T-cell (primary cell): Measurements from ENCODE around the gene MELK. TPM values are rescaled to one million over a fixed set of nuclear protein-coding genes. Genes with fewer than 3 reads are reported as not detected.
"Not testable (repeated sequence)": the region's sequence is repeated elsewhere in the genome, so short reads cannot be mapped to it uniquely, and the experiment has no call there.

ENCODE experiments used
- ATAC-seq, 4 experiments: fragments of 200-7000 bp in 3 of 4; fragments of 150-1000 bp in 1 of 4; cut with Tn5 transposase; replicated peaks in 1 of 4; 1 replicate in 3 of 4; 2 replicates in 1 of 4; pipeline ENCODE4 v1.10.0; 2021; ENCODE audit warnings: moderate library complexity in 3 of 4, mild to moderate bottlenecking in 2 of 4, moderate number of reproducible peaks in 1 of 4
- CTCF ChIA-PET, 2 donors: fragments of 300-600 bp; sonication (Branson Sonifier 250); formaldehyde crosslinking; loops; one replicate each; lab custom pipeline; 2022; ENCODE audit warnings: antibody characterized with exemption in 2 of 2; lab: Charles Lee
- POLR2A ChIA-PET, 2 donors: fragments of 300-600 bp; sonication (Branson Sonifier 250); formaldehyde crosslinking; loops; one replicate each; lab custom pipeline; 2022; ENCODE audit warnings: antibody characterized with exemption in 2 of 2; lab: Charles Lee
- DNase-seq, 35 experiments: peaks; one replicate each; pipeline versions ENCODE4 v3.0.0 to v3.0.0-alpha.2; 2013 to 2023
- H3K27ac ChIP-seq: one replicate; pipeline ENCODE4 v1.5.1; 2013; ENCODE audit warnings: low read length
- H3K27me3 ChIP-seq, 2 experiments: replicated peaks in 1 of 2; 1 replicate in 1 of 2; 2 replicates in 1 of 2; pipeline versions ENCODE4 v1.6.1 to v1.7.0; 2013; ENCODE audit warnings: low read length in 1 of 2, mixed read lengths in 1 of 2; ENCODE audit not compliant: control insufficient read depth in 2 of 2, insufficient read depth in 2 of 2; ENCODE audit errors: extremely low read depth in 1 of 2
- H3K36me3 ChIP-seq, 2 donors: 1 replicate in 1 of 2; 2 replicates in 1 of 2; pipeline versions ENCODE4 v1.6.1 to v1.7.0; 2013; ENCODE audit warnings: low read length in 1 of 2; ENCODE audit not compliant: control insufficient read depth in 2 of 2, insufficient read depth in 1 of 2; ENCODE audit errors: extremely low read depth in 1 of 2
- H3K4me1 ChIP-seq, 2 experiments: 1 replicate in 1 of 2; 2 replicates in 1 of 2; pipeline versions ENCODE4 v1.6.1 to v1.7.0; 2013; ENCODE audit warnings: low read length in 2 of 2, mixed read lengths in 1 of 2; ENCODE audit not compliant: insufficient read depth in 2 of 2, control insufficient read depth in 1 of 2; ENCODE audit errors: extremely low read depth in 1 of 2
- H3K4me3 ChIP-seq, 2 donors: 1 replicate in 1 of 2; 2 replicates in 1 of 2; pipeline versions ENCODE4 v1.5.1 to v1.7.0; 2013; ENCODE audit warnings: mild to moderate bottlenecking in 2 of 2, low read length in 1 of 2, moderate library complexity in 1 of 2; ENCODE audit not compliant: control insufficient read depth in 1 of 2; ENCODE audit errors: extremely low read depth in 1 of 2
- H3K9me3 ChIP-seq: 2 replicates; pipeline ENCODE4 v1.7.0; 2013
- H3K27ac Mint-ChIP-seq, 2 donors: one replicate each; pipeline ENCODE4 v1.8.0; 2020 to 2021; ENCODE audit warnings: mild to moderate bottlenecking in 2 of 2, mixed read lengths in 2 of 2
- H3K27me3 Mint-ChIP-seq, 2 donors: one replicate each; pipeline ENCODE4 v1.8.0; 2021 to 2022; ENCODE audit warnings: mixed read lengths in 2 of 2
- H3K36me3 Mint-ChIP-seq: one replicate; pipeline ENCODE4 v1.8.0; 2021; ENCODE audit warnings: mixed read lengths
- H3K4me1 Mint-ChIP-seq, 3 donors: one replicate each; pipeline ENCODE4 v1.8.0; 2020 to 2022; ENCODE audit warnings: mixed read lengths in 3 of 3, mild to moderate bottlenecking in 1 of 3
- H3K4me3 Mint-ChIP-seq, 3 donors: one replicate each; pipeline ENCODE4 v1.8.0; 2020 to 2022; ENCODE audit warnings: mild to moderate bottlenecking in 3 of 3, mixed read lengths in 3 of 3, moderate library complexity in 3 of 3
- H3K9me3 Mint-ChIP-seq, 3 donors: one replicate each; pipeline ENCODE4 v1.8.0; 2020 to 2022; ENCODE audit warnings: mixed read lengths in 3 of 3
- WGBS: methylation state at CpG from one replicate; pipeline ENCODE4 v1.1.5; 2013; ENCODE audit warnings: missing lambda C conversion rate; ENCODE audit not compliant: insufficient coverage; 5-methylcytosine and 5-hydroxymethylcytosine counted together
- total RNA-seq, 35 experiments: library from RNA in 6 of 35; stranded (reverse) in 6 of 35; fragments of 120-200 nt in 1 of 35; gene quantifications; one replicate each; pipeline versions ENCODE4 v1.2.1 to v1.2.4 and lab custom pipeline; 2013 to 2026

Gene MELK
- total RNA-seq, 5 donors from 2014 or later (not counting 1 experiment from before 2014, with no cell fraction given), result 0.44 to 1.3 (median 0.69) TPM

DNA sequence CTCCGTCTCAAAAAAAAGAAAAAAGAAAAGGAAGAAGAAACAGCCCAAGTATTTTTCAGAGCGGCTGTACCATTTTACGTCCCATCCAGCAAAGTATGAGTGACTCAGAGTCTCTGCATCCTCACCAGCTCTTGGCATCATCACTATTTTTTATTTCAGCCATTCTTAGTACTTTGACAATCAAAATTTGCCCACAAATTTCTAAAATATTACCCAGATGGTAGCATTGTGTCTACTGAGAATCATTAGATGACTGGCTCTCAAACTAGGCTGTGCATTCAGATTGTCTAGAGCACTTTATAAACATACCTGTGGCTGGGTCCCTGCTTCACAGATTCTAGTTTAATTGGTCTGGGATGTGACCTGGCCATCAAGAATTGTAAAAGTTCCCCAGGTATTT lies 21.6 kb upstream of the MELK start:
- Mint-ChIP-seq H3K27ac (no peak overlapping the region), H3K9me3 (no peaks in the 10 kb centered on the region), H3K27me3 (peaks cover 5 to 10% of the 10 kb centered on the region in 2 donors), H3K36me3 (no peaks in the 10 kb centered on the region), H3K4me3 (no peak overlapping the region), H3K4me1 (peaks cover 0 to 2% (median 2%) of the 10 kb centered on the region in 3 donors)
- Histone ChIP-seq H3K4me3 (no peak overlapping the region), H3K4me1 (peaks cover 0 to 2% of the 10 kb centered on the region in 2 experiments), H3K9me3 (no peaks in the 10 kb centered on the region), H3K27ac (no peak overlapping the region), H3K36me3 (no peaks in the 10 kb centered on the region), H3K27me3 (peaks cover 0 to 4% of the 10 kb centered on the region in 2 experiments)
- ChIA-PET POLR2A (interaction anchor here in 1 of 2 donors (0.6 kb wide), 1 partner anchor 1561 kb away, joined by 5 read pairs; the partner anchor contains the start of gene DNAJB5), CTCF (interaction anchor here (0.7 to 1.9 kb wide), 5 partner anchors 93 to 172 kb away, joined by 3 to 15 read pairs (median 4); no protein-coding TSS in a partner anchor)
- no peak for ATAC-seq
- DNase-seq, result no peak
- 60% methylated on average over 1 of the region's 3 CpGs for WGBS

DNA sequence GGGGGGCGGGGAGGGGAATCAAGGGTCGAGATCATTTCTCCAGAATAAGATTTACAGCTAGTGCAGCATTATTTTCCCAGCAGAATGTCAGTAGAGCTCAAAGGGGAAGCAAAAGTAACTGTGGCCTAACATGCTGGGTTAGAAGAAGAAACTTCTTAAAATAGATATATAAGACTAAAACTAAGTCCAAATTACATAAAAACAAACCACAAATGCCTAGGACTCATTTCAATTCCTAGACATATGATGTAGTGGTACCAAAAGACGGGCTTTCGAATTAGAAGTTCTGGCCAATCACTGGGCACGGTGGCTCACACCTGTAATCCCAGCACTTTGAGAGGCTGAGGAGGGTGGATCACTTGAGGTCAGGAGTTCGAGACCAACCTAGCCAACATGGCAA lies 20.8 kb upstream of the MELK start:
- no peaks in the 10 kb centered on the region for H3K9me3 Mint-ChIP-seq
- H3K4me3 Mint-ChIP-seq, result no peak overlapping the region
- no peak overlapping the region for H3K4me3 ChIP-seq
- peaks cover 5 to 8% of the 10 kb centered on the region in 2 donors for H3K27me3 Mint-ChIP-seq
- H3K36me3 ChIP-seq, result no peaks in the 10 kb centered on the region
- H3K4me1 Mint-ChIP-seq, result peaks cover 0 to 2% (median 2%) of the 10 kb centered on the region in 3 donors
- H3K9me3 ChIP-seq, result no peaks in the 10 kb centered on the region
- ChIA-PET POLR2A (interaction anchor here (0.6 to 1.0 kb wide), 3 partner anchors 71 to 1562 kb away, joined by 3 to 7 read pairs (median 5); partner anchors contain the start of gene DNAJB5 (in 1 of the 2)), CTCF (interaction anchor here (1.8 to 1.9 kb wide), 2 partner anchors 144 to 145 kb away, joined by 7 to 15 read pairs; no protein-coding TSS in a partner anchor)
- peaks cover 0 to 2% of the 10 kb centered on the region in 2 experiments for H3K4me1 ChIP-seq
- H3K27me3 ChIP-seq, result peaks cover 0 to 4% of the 10 kb centered on the region in 2 experiments
- DNase-seq (no peak), ATAC-seq (no peak)
- H3K36me3 Mint-ChIP-seq, result no peaks in the 10 kb centered on the region
- H3K27ac Mint-ChIP-seq, result no peak overlapping the region
- WGBS, result no CpG with 5 or more reads among the region's 6 CpGs
- H3K27ac ChIP-seq, result no peak overlapping the region

- Histone ChIP-seq H3K27ac (no peak overlapping the region), H3K27me3 (no peaks in the 10 kb centered on the region), H3K36me3 (no peaks in the 10 kb centered on the region), H3K4me1 (peaks cover 0 to 2% of the 10 kb centered on the region in 2 experiments), H3K9me3 (no peaks in the 10 kb centered on the region), H3K4me3 (no peak overlapping the region)
- Mint-ChIP-seq H3K27me3 (no peaks in the 10 kb centered on the region), H3K36me3 (no peaks in the 10 kb centered on the region), H3K4me1 (peaks cover 0 to 2% (median 2%) of the 10 kb centered on the region in 3 donors), H3K9me3 (no peaks in the 10 kb centered on the region), H3K27ac (no peak overlapping the region), H3K4me3 (no peak overlapping the region)
- 76% methylated on average over 4 of the region's 7 CpGs for WGBS
- ChIA-PET CTCF (interaction anchor here in 1 of 2 donors (0.7 to 2.2 kb wide), 5 partner anchors 13 to 723 kb away, joined by 3 to 10 read pairs (median 4); no protein-coding TSS in a partner anchor), POLR2A (no interaction called here)
- ATAC-seq, result no peak
- no peak for DNase-seq
Observed at GRCh38 chr9:36559036-36559695, 13.5 kb upstream of the MELK start.

DNA sequence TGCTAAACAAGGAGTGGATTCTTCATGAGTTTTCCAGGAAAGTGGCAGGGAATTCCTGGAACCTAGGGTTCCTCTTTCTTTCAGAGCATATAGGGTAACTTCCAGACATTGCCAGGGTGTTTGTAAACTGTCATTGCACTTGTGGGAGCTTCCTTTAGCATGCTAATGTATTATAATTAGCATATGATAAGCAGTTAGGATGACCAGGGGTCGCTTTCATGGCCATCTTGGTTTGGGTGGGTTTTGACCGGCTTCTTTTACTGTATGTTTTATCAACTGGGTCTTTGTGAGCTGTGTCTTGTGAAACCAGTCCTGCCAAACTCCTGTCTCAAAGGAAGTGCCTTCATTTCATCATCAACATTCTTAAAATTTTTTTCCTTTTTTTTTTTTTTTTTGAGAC lies 11.9 kb upstream of the MELK start:
- H3K9me3 Mint-ChIP-seq, result no peaks in the 10 kb centered on the region
- ChIA-PET POLR2A (no interaction called here), CTCF (interaction anchor here (1.2 to 2.2 kb wide), 2 partner anchors 153 to 154 kb away, joined by 6 to 9 read pairs; no protein-coding TSS in a partner anchor)
- H3K27me3 Mint-ChIP-seq, result no peaks in the 10 kb centered on the region
- no peak overlapping the region for H3K4me3 Mint-ChIP-seq
- WGBS, result no CpG with 5 or more reads among the region's 2 CpGs
- Histone ChIP-seq H3K4me1 (peaks cover 0 to under 1% of the 10 kb centered on the region in 2 experiments), H3K9me3 (no peaks in the 10 kb centered on the region), H3K27ac (no peak overlapping the region), H3K27me3 (peaks cover 0 to 4% of the 10 kb centered on the region in 2 experiments), H3K36me3 (no peaks in the 10 kb centered on the region), H3K4me3 (no peak overlapping the region)
- H3K4me1 Mint-ChIP-seq, result peaks cover 0 to under 1% (median 0%) of the 10 kb centered on the region in 3 donors
- no peaks in the 10 kb centered on the region for H3K36me3 Mint-ChIP-seq
- ATAC-seq, result no peak
- no peak for DNase-seq
- H3K27ac Mint-ChIP-seq, result no peak overlapping the region

DNA sequence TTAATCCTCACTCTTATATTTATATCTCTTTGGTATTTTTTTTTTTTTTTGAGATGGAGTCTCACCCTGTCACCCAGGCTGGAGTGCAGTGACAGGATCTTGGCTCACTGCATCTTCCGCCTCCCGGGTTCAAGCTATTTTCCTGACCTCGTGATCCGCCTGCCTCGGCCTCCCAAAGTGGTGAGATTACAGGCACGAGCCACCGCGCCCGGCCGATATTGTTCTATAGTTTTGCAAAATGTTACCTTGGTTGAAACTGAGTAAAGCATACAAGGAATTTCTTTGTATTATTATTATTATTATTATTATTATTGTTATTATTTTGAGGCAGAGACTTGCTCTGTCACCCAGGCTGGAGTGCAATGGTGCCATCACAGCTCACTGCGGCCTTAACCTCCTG lies 9.9 kb upstream of the MELK start:
- H3K4me1 Mint-ChIP-seq, H3K27ac Mint-ChIP-seq, DNase-seq, H3K9me3 ChIP-seq, H3K9me3 Mint-ChIP-seq, H3K27me3 Mint-ChIP-seq, H3K4me3 Mint-ChIP-seq, ATAC-seq, H3K4me1 ChIP-seq, H3K27me3 ChIP-seq, H3K36me3 Mint-ChIP-seq, H3K4me3 ChIP-seq, H3K36me3 ChIP-seq, H3K27ac ChIP-seq: not testable (repeated sequence)
- POLR2A ChIA-PET, result interaction anchor here in 1 of 2 donors (0.6 kb wide), 1 partner anchor 77 kb away, joined by 3 read pairs; no protein-coding TSS in a partner anchor
- 93% methylated on average over 2 of the region's 11 CpGs for WGBS
- CTCF ChIA-PET, result interaction anchor here in 1 of 2 donors (0.6 kb wide), 1 partner anchor 603 kb away, joined by 3 read pairs; no protein-coding TSS in a partner anchor

- Histone ChIP-seq H3K9me3 (no peaks in the 10 kb centered on the region), H3K4me3 (no peak overlapping the region), H3K36me3 (no peaks in the 10 kb centered on the region), H3K27ac (no peak overlapping the region), H3K27me3 (peaks cover 0 to 9% of the 10 kb centered on the region in 2 experiments), H3K4me1 (no peaks in the 10 kb centered on the region)
- H3K36me3 Mint-ChIP-seq, result no peaks in the 10 kb centered on the region
- ChIA-PET POLR2A (no interaction called here), CTCF (interaction anchor here in 1 of 2 donors (0.7 to 1.6 kb wide), 4 partner anchors 11 to 225 kb away, joined by 3 to 6 read pairs (median 5); no protein-coding TSS in a partner anchor)
- H3K9me3 Mint-ChIP-seq, result no peaks in the 10 kb centered on the region
- ATAC-seq (no peak), DNase-seq (no peak)
- H3K27ac Mint-ChIP-seq, result no peak overlapping the region
- no peak overlapping the region for H3K4me3 Mint-ChIP-seq
- H3K27me3 Mint-ChIP-seq, result peaks cover 2 to 13% of the 10 kb centered on the region in 2 donors
- 76% methylated on average over 8 of the region's 8 CpGs for WGBS
- peaks cover 0 to 1% (median 0%) of the 10 kb centered on the region in 3 donors for H3K4me1 Mint-ChIP-seq
Observed at GRCh38 chr9:36566813-36567221, 5.9 kb upstream of the MELK start.
